ENCODE data around the gene FAM149A.
A peak's percentile ranks its signal among the peaks of the same experiment; 100 is the strongest.

The FAM149A gene

GRCh38 chr4:186196063-186196462, 91.6 kb downstream of the FAM149A start:
- H3K36me3 ChIP-seq (ENCODE audit: control insufficient read depth, insufficient read depth, low read length) = peaks cover 4% of the 10 kb centered on the region
- no peaks in the 10 kb centered on the region for H3K27me3 ChIP-seq (replicated peaks; ENCODE audit: control insufficient read depth, insufficient read depth, low read length, poor library complexity, severe bottlenecking)
- no peaks in the 10 kb centered on the region for H3K9me3 ChIP-seq (ENCODE audit: control insufficient read depth, low read length)
- H3K4me3 ChIP-seq (ENCODE audit: insufficient read depth, low read depth, low read length, poor library complexity, severe bottlenecking) = no peak overlapping the region
- no peak overlapping the region for H3K27ac ChIP-seq (ENCODE audit: insufficient read depth, low read length, poor library complexity, severe bottlenecking)
- DNase-seq = no peak
- peaks cover 9% of the 10 kb centered on the region for H3K4me1 ChIP-seq (ENCODE audit: control insufficient read depth, insufficient read depth, low read length, poor library complexity, severe bottlenecking)

DNA sequence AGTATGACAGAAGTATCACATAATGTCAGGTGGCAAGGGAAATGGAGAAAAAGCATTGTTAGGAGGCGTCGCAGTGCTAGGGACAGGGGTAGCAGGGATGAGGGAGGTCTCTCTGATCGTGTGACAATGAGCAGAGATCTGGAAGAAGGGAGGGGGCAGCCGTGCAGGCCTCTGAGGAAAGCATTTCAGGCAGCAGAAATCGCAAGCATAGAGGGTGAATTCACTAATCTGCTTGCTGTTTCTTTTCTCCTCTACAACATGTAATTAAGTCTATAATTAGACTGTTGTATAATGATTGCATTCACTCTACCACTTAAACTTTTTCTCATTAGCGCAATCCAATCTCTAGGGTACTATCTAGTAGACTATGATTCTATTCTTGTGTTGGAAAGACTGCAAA, 96.0 kb downstream of the FAM149A start:
- DNase-seq = no peak
- H3K27me3 ChIP-seq (replicated peaks; ENCODE audit: control insufficient read depth, insufficient read depth, low read length, poor library complexity, severe bottlenecking) = no peaks in the 10 kb centered on the region
- H3K4me3 ChIP-seq (ENCODE audit: insufficient read depth, low read depth, low read length, poor library complexity, severe bottlenecking) = no peak overlapping the region
- H3K27ac ChIP-seq (ENCODE audit: insufficient read depth, low read length, poor library complexity, severe bottlenecking) = no peak overlapping the region
- H3K4me1 ChIP-seq (ENCODE audit: control insufficient read depth, insufficient read depth, low read length, poor library complexity, severe bottlenecking) = no peaks in the 10 kb centered on the region
- H3K9me3 ChIP-seq (ENCODE audit: control insufficient read depth, low read length) = no peaks in the 10 kb centered on the region
- H3K36me3 ChIP-seq (ENCODE audit: control insufficient read depth, insufficient read depth, low read length) = peaks cover 4% of the 10 kb centered on the region

DNA sequence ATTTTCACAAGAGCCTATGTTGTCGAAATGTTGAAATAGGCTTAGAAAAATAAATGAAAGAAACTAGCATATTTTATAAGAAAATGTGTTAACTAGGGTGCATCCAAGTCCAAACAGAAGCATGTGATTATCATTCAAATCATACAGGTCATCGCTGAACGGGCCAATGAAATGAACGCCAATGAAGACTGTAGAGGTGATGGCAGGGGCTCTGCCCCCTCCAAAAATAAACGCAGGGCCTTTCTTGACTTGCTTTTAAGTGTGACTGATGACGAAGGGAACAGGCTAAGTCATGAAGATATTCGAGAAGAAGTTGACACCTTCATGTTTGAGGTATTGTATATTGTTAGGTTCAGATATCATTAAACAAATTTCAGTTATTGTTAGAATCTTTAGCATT, 96.5 kb downstream of the FAM149A start:
- peaks cover 4% of the 10 kb centered on the region for H3K36me3 ChIP-seq (ENCODE audit: control insufficient read depth, insufficient read depth, low read length)
- no peaks in the 10 kb centered on the region for H3K4me1 ChIP-seq (ENCODE audit: control insufficient read depth, insufficient read depth, low read length, poor library complexity, severe bottlenecking)
- H3K27me3 ChIP-seq (replicated peaks; ENCODE audit: control insufficient read depth, insufficient read depth, low read length, poor library complexity, severe bottlenecking) = no peaks in the 10 kb centered on the region
- no peak overlapping the region for H3K4me3 ChIP-seq (ENCODE audit: insufficient read depth, low read depth, low read length, poor library complexity, severe bottlenecking)
- no peak overlapping the region for H3K27ac ChIP-seq (ENCODE audit: insufficient read depth, low read length, poor library complexity, severe bottlenecking)
- H3K9me3 ChIP-seq (ENCODE audit: control insufficient read depth, low read length) = no peaks in the 10 kb centered on the region
- no peak for DNase-seq

GRCh38 chr4:186201535-186202230, 97.2 kb downstream of the FAM149A start:
- no peaks in the 10 kb centered on the region for H3K9me3 ChIP-seq (ENCODE audit: control insufficient read depth, low read length)
- peak; percentile 14 to 47 (median 38) for DNase-seq
- no peaks in the 10 kb centered on the region for H3K4me1 ChIP-seq (ENCODE audit: control insufficient read depth, insufficient read depth, low read length, poor library complexity, severe bottlenecking)
- H3K4me3 ChIP-seq (ENCODE audit: insufficient read depth, low read depth, low read length, poor library complexity, severe bottlenecking) = no peak overlapping the region
- H3K27ac ChIP-seq (ENCODE audit: insufficient read depth, low read length, poor library complexity, severe bottlenecking) = peak overlapping the region; percentile 34
- no peaks in the 10 kb centered on the region for H3K27me3 ChIP-seq (replicated peaks; ENCODE audit: control insufficient read depth, insufficient read depth, low read length, poor library complexity, severe bottlenecking)
- H3K36me3 ChIP-seq (ENCODE audit: control insufficient read depth, insufficient read depth, low read length) = peaks cover 4% of the 10 kb centered on the region

DNA sequence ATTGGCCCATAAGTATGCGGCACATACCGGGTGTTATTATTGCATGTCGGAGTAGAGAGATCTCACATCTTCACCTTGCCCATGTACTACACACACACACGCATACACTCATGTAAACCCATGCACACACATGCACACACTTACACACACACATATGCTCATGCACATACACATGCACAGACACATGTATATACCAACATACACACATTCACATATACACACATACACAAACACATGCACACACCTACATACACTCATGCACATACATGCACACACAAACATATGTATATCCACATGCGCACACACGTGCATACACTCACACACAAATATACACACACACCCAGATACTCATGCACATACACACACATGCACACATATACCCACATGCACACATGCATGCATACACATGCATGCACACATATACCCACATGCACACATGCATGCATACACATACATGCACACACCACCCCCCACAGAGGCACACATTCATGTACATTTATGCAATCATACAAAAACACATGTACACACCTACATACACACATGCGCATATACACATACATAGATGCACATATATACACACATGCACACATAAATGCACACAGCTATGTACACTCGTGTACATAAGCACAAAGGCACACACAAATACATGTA, 98.1 kb downstream of the FAM149A start:
- Histone ChIP-seq H3K27me3 (replicated peaks; ENCODE audit: control insufficient read depth, insufficient read depth, low read length, poor library complexity, severe bottlenecking) (no peaks in the 10 kb centered on the region), H3K4me1 (ENCODE audit: control insufficient read depth, insufficient read depth, low read length, poor library complexity, severe bottlenecking) (no peaks in the 10 kb centered on the region), H3K36me3 (ENCODE audit: control insufficient read depth, insufficient read depth, low read length) (no peaks in the 10 kb centered on the region), H3K27ac (ENCODE audit: insufficient read depth, low read length, poor library complexity, severe bottlenecking) (peak overlapping the region; percentile 15), H3K4me3 (ENCODE audit: insufficient read depth, low read depth, low read length, poor library complexity, severe bottlenecking) (no peak overlapping the region), H3K9me3 (ENCODE audit: control insufficient read depth, low read length) (no peaks in the 10 kb centered on the region)
- DNase-seq = no peak

GRCh38 chr4:186203406-186203805, 98.9 kb downstream of the FAM149A start:
- DNase-seq = no peak
- H3K4me3 ChIP-seq (ENCODE audit: insufficient read depth, low read depth, low read length, poor library complexity, severe bottlenecking) = no peak overlapping the region
- H3K9me3 ChIP-seq (ENCODE audit: control insufficient read depth, low read length) = no peaks in the 10 kb centered on the region
- H3K27ac ChIP-seq (ENCODE audit: insufficient read depth, low read length, poor library complexity, severe bottlenecking) = peak overlapping the region; percentile 37
- no peaks in the 10 kb centered on the region for H3K27me3 ChIP-seq (replicated peaks; ENCODE audit: control insufficient read depth, insufficient read depth, low read length, poor library complexity, severe bottlenecking)
- no peaks in the 10 kb centered on the region for H3K36me3 ChIP-seq (ENCODE audit: control insufficient read depth, insufficient read depth, low read length)
- H3K4me1 ChIP-seq (ENCODE audit: control insufficient read depth, insufficient read depth, low read length, poor library complexity, severe bottlenecking) = no peaks in the 10 kb centered on the region

DNA sequence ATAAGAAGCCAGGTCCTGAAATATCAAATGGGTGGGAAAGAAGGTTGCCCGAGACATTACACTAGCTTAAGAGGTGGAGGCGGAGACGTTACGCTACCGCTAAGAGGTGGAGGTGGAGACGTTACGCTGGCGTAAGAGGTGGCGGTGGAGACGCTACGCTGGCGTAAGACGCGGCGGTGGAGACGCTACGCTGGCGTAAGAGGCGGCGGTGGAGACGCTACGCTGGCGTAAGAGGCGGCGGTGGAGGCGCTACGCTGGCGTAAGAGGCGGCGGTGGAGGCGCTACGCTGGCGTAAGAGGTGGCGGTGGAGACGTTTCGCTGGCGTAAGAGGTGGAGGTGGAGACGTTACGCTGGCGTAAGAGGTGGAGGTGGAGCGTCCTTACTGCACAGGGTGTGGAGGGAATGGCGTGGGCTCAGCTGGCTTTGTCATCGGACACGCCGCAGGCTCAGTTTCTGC, 99.6 kb downstream of the FAM149A start:
- DNase-seq = peak in 2 of 3 donors; percentile 60 to 65
- H3K4me3 ChIP-seq (ENCODE audit: insufficient read depth, low read depth, low read length, poor library complexity, severe bottlenecking) = no peak overlapping the region
- no peaks in the 10 kb centered on the region for H3K27me3 ChIP-seq (replicated peaks; ENCODE audit: control insufficient read depth, insufficient read depth, low read length, poor library complexity, severe bottlenecking)
- H3K4me1 ChIP-seq (ENCODE audit: control insufficient read depth, insufficient read depth, low read length, poor library complexity, severe bottlenecking) = no peaks in the 10 kb centered on the region
- H3K9me3 ChIP-seq (ENCODE audit: control insufficient read depth, low read length) = peaks cover 1% of the 10 kb centered on the region
- peak overlapping the region; percentile 50 for H3K27ac ChIP-seq (ENCODE audit: insufficient read depth, low read length, poor library complexity, severe bottlenecking)
- H3K36me3 ChIP-seq (ENCODE audit: control insufficient read depth, insufficient read depth, low read length) = peaks cover 5% of the 10 kb centered on the region

DNA sequence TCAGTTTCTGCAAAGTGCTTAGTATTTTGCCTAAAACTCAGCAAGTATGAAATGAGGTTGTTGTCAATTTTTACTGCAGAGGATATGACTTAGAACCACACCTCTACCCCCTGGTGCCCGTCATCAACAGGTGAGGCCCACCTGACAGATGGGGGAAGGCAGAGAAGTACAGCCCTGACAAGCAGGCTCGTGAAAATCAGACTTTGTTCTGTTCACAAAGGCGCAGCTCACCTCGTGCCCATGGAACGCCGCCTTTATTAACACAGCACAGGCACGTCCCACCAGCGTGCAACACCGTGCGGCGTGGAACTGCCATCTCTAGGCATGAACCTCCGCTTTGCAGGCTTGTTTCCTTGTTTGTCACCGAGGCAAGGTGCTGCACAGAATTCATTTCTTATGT, 100.2 kb downstream of the FAM149A start:
- H3K9me3 ChIP-seq (ENCODE audit: control insufficient read depth, low read length) = peaks cover 5% of the 10 kb centered on the region
- H3K27me3 ChIP-seq (replicated peaks; ENCODE audit: control insufficient read depth, insufficient read depth, low read length, poor library complexity, severe bottlenecking) = no peaks in the 10 kb centered on the region
- no peak overlapping the region for H3K4me3 ChIP-seq (ENCODE audit: insufficient read depth, low read depth, low read length, poor library complexity, severe bottlenecking)
- DNase-seq = no peak
- H3K4me1 ChIP-seq (ENCODE audit: control insufficient read depth, insufficient read depth, low read length, poor library complexity, severe bottlenecking) = no peaks in the 10 kb centered on the region
- peak overlapping the region; percentile 50 for H3K27ac ChIP-seq (ENCODE audit: insufficient read depth, low read length, poor library complexity, severe bottlenecking)
- H3K36me3 ChIP-seq (ENCODE audit: control insufficient read depth, insufficient read depth, low read length) = peaks cover 10% of the 10 kb centered on the region

DNA sequence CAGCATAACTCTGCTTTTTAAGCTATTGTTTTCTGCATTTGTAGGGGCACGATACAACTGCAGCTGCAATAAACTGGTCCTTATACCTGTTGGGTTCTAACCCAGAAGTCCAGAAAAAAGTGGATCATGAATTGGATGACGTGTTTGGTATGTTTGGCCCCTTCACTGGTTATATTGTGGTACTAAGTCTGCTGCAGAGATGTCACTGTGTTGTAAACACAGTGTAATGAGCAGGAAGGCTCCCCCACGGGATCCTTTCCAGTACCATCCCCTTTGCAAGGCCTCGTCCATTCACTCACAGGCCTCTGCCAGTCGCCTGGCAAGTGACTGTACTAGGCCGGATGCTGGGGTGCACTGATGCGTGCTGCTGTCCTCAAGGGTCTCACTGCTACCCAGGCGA, 100.7 kb downstream of the FAM149A start:
- Histone ChIP-seq H3K27me3 (replicated peaks; ENCODE audit: control insufficient read depth, insufficient read depth, low read length, poor library complexity, severe bottlenecking) (no peaks in the 10 kb centered on the region), H3K4me3 (ENCODE audit: insufficient read depth, low read depth, low read length, poor library complexity, severe bottlenecking) (no peak overlapping the region), H3K9me3 (ENCODE audit: control insufficient read depth, low read length) (peaks cover 5% of the 10 kb centered on the region), H3K27ac (ENCODE audit: insufficient read depth, low read length, poor library complexity, severe bottlenecking) (peak overlapping the region; percentile 50), H3K36me3 (ENCODE audit: control insufficient read depth, insufficient read depth, low read length) (peaks cover 15% of the 10 kb centered on the region), H3K4me1 (ENCODE audit: control insufficient read depth, insufficient read depth, low read length, poor library complexity, severe bottlenecking) (no peaks in the 10 kb centered on the region)
- no peak for DNase-seq

DNA sequence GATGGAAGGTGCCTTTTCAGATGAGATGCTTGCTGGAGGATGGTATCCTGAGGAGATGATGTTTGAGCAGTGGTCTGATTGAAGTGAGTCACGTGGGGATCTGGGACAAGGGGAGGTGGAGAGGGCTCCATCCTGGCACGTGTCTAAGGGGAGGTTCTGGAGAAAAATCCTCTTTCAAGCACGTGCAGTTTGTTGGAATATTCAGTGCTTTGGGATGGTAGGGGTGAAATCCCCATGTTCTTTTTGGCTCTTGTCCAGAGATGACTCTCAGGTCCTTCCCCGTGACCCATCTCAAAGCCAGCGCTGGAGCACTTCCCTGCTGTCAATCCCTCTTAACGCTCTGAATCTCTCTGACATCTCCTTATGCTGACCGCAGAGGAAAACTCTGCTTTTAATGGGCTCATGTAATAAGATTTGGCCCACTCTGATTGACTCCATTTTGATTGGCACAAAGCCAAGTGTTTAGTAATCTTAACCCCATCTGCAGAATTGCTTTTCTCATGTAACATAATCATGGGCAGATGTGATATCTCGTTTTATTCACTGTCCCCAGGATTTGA, 112.0 kb downstream of the FAM149A start:
- Histone ChIP-seq H3K4me1 (ENCODE audit: control insufficient read depth, insufficient read depth, low read length, poor library complexity, severe bottlenecking) (no peaks in the 10 kb centered on the region), H3K36me3 (ENCODE audit: control insufficient read depth, insufficient read depth, low read length) (no peaks in the 10 kb centered on the region), H3K9me3 (ENCODE audit: control insufficient read depth, low read length) (no peaks in the 10 kb centered on the region), H3K27ac (ENCODE audit: insufficient read depth, low read length, poor library complexity, severe bottlenecking) (no peak overlapping the region), H3K27me3 (replicated peaks; ENCODE audit: control insufficient read depth, insufficient read depth, low read length, poor library complexity, severe bottlenecking) (no peaks in the 10 kb centered on the region), H3K4me3 (ENCODE audit: insufficient read depth, low read depth, low read length, poor library complexity, severe bottlenecking) (no peak overlapping the region)
- no peak for DNase-seq
